Heart left ventricle (tissue), 13 donors: ENCODE results near the gene CYB5RL.

Experiments used
- POLR2A ChIP-seq, 2 donors: fragments of 450-650 bp; IDR thresholded peaks; one replicate each; pipeline ENCODE4 v1.6.1; 2017; ENCODE audit warnings: antibody characterized with exemption in 2 of 2, mild to moderate bottlenecking in 2 of 2, moderate library complexity in 2 of 2
- TF ChIP-seq, protein P1 (sequence below), 12 donors: fragments of 200-600 bp; sonication (generic) in 4 of 12; IDR thresholded peaks; one replicate each; pipeline versions ENCODE4 v1.5.0 to v1.8.0; 2018 to 2022; ENCODE audit warnings: antibody characterized with exemption in 12 of 12, mild to moderate bottlenecking in 5 of 12
- donor health status: ischemic (EF 13 %, LVEDD 7.1; RV severe dilation, severe dysfunction).
- donor health status: DM: no; HTN: yes; CAD: no.
- donor health status: DM: no; HTN: no; CAD: no.
- donor health status: ischemic (EF 25% LVEDD 6.9; RV normal size, moderate dysfunction).
- donor health status: ischemic (EF 25% LVEDD 5.7; RV mildly dilated, moderate dysfunction).
- donor health status: ischemic (EF 35%, LVEDD 5.7; RV mildly dilated, moderate dysfunction).
- donor health status: nonischemic (EF 11% LVEDD 7.7; RV severe dilation, severe dysfunction).
- donor health status: DM: yes; HTN: yes; CAD: no.
- donor health status: PGD.
- donor health status: ischemic (EF 29% LVEDD 5.4; RV normal size, mild dysfunction).
- donor health status: nonischemic (EF 23%, LVEDD 6.1; RV moderate dilation, normal function).

DNA sequence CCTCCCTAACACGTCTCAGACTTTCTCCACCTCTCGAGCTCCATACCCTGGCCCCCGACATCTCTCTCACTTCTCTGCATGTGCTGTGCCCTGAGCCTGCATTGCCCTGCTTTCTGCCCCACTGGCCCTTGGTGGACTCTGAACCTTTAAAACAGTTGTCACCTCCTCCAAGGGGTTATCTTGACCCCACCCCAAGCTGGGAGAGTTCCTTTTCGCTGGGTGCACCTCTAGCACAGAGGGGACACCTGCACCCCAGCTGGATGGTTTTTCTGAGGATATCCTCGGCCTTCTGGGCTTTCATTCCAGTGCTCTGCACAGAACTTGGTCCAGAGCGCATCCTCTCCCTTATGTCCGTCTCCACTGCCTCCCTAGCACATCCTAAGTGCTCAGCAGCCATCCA is 42.8 kb downstream of the CYB5RL start:
- TF ChIP-seq, protein P1, sequence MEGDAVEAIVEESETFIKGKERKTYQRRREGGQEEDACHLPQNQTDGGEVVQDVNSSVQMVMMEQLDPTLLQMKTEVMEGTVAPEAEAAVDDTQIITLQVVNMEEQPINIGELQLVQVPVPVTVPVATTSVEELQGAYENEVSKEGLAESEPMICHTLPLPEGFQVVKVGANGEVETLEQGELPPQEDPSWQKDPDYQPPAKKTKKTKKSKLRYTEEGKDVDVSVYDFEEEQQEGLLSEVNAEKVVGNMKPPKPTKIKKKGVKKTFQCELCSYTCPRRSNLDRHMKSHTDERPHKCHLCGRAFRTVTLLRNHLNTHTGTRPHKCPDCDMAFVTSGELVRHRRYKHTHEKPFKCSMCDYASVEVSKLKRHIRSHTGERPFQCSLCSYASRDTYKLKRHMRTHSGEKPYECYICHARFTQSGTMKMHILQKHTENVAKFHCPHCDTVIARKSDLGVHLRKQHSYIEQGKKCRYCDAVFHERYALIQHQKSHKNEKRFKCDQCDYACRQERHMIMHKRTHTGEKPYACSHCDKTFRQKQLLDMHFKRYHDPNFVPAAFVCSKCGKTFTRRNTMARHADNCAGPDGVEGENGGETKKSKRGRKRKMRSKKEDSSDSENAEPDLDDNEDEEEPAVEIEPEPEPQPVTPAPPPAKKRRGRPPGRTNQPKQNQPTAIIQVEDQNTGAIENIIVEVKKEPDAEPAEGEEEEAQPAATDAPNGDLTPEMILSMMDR (IDR thresholded peaks at IDR 0.05), result no peak
- TF ChIP-seq POLR2A (IDR thresholded peaks at IDR 0.05), result no peak
